NCI-H128 (cell line): ENCODE results near the gene PPP2R2D.

Experiments
- DNase-seq: peaks from one replicate; lab custom pipeline; 2025; ENCODE audit not compliant: unreplicated experiment; lab: John Stamatoyannopoulos, UW

PPP2R2D gene

DNA sequence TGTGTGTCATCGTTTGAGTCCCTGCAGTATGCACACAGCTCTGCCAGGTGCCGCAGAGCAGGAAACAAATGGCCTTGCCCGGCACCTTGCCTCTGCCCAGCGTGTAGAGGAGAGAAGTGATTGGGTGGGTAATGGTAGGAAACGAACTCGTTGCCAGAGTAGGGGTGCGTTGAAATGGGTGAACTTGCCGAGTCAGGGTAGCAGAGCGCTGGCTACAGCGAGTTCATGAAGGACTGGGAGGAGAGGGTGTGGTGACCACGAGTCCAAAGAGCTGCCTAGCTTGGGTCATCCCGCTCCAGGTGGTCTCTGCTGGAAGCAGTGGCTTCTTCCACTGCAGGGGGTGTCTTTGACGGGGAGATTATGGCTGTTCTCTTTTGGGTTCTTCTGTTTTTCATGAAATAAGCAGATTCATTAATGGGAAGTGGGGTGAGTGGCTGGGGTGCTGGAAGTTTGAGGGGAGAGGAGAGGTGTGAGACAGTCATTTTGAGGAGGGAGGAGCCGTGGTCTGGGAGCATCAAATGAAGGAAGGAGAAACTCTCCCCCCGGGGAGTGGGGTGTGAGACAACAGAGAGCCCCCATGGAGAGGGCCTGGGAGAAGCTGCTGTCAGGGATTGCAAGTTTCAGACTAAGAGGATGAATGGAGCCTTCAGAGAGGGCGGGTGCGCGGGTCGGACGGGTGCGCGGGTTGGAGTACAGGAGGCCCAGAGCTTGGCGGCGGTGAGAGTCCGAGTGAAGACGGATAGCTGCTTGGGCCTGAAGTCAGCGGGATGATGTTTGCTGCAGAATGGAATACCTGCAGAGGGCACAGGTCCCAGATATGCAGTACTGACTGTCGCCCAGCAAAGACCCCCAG, 26.2 kb downstream of the PPP2R2D start:
- no peak for DNase-seq

DNA sequence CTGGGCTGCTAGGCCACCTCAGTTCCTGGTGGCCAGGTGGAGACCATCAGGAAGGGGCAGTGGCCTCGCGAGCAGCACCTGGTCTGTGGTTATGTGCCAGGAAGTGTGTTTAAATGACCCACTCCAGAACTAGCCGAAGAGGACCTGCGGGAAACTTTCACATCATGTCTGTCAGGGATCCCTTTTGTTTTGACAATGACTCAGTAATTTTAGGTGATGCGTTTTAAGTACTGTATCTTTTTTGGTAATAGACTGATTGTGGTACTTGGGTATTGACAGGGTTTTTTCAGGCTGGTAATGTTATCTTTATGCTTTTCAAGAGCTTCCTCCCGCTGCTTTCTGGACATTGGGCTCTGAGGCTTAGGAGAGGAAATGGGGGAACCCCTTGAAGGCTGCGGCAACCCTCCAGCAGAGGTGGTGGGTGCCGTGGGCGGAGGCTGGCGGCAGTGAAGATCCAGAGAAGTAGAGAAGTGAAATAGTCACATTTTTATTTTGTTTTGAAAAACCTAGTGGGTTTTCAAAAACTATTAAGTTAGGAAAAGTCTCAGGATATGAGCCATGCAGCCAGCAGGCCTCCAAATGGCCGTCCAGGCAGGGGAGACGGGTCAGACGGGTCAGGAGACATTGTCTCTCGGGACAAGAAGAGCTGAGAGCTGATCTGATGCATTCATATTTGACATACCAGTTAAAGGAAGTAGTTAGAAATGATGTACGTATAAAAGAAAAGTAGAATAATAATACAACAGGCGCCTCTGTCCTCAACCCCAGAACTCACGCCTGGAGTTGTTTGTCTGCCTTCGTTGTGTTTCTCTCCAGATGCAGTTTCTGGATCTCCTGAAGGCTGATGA, 27.7 kb downstream of the PPP2R2D start:
- DNase-seq, result no peak

DNA sequence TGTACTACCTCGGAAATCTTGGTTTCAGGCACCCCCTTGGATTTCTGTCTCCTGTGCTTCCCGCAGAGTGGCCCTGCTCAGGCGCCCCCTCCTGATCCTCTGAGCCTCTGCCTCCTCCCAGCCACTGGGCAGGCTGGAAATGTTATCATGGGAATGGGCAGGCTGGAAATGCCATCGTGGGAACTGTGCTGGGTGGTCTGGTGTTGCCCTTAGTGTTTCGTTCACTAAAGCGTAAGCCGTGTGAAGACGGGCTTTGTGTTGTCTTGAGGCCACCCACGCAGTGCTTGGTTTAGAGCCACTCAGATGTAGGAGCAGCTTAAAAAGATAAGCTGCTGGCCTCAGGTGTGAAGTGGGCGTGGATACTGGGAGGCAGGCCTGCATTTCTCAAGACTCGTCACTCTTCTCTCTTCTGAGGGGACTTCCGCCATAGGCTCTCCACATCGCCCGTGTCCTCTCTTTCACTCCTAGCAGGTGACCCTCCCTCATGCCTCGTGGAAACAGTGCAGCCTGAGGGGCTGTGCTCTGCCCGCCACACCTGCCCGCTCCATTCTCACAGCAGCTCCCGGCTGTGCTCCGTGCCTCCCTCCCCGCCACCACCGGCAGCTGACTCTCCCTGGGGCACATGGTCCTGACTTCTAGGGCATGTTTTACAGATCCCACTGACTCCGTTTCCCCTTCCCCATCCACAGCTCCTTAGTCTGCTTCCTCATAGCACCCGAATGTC, 28.5 kb downstream of the PPP2R2D start:
- no peak for DNase-seq

GRCh38 chr10:131930150-131930549, 29.3 kb downstream of the PPP2R2D start:
- no peak for DNase-seq

DNA sequence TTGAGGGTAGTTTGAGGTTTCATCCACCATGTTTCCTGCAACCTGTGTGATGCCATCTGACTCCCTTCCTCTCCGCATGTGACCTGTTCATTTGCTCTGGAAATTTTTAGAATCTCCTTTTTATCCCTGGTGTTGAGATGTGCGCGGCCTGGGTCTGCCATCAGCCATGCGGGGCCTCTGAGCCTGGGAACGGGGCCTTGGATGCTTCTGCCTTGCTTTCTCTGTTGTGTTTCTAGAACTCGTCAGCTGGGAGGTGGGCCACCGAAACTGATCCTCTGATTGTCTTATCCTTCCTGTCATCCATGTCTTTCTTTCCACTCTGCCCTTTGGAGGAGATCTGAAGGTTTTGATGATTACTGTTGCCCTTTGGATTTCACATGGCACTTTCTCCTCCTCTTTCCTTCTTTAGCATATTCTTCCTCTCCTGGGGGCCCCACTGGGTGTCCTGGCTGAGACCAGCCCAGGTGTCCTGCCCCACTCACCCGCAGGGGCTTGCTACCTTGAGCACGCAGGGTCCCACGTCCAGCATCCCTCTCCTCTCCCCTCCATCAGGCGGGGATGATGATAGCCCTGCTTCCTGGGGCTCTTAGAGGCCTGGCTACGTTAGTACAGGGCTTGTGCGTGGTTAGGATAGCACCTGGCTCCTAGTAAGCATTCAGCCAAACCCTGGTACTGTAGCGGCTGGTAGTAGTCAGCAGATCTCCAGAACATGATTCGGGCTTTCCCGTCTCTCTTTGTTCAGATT, 29.9 kb downstream of the PPP2R2D start:
- no peak for DNase-seq

DNA sequence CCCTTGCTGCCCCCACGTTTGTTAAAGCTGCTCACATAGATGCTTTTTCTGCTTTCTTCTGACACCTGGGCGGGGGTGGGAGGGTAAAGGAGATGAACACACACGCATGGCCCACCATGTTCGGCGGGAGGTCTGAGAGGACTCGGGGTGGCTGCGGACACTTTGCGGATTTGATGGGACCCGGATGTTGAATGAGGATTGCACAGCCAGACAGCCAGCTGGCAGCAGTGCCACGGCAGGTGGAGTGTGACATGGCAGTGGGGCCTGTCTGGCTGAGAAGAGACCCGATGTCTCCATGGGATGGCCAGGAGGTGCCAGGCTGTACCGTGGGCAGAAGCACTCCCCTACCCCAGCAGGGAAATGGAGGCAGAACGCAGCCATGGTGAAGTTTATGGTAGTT, 31.2 kb downstream of the PPP2R2D start:
- DNase-seq, result no peak

DNA sequence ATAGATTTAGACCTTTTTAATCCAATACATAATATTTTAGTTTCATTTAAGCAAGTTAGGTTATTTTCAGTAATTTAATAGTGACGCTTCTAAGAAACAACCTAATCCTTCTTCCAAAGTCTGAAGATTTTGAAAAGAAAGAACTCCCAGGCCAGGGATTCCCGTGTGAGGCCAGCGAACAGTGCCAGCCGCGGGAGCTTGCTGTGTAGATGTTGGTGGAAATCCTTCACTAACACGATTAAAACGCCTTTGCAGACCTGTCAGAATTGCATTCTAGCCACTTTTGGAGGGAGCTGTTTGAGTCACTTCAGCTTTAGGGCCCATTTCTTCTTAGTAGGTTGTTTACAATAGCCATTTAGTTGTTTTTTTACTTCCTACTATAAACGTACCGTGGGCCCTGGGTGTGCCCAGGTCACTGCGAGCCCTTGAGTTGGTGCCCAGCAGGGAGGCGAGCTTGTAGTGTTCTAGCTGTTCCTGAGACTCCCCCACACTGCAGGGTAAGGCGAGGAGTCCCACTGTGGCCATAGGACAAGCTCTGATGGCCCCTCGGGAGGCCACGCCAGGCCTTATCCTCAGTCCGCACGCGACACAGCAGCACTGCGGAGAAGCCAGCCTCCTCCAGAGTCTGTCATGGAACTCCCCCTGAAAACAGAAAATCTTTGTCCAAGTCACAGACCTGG, 32.3 kb downstream of the PPP2R2D start:
- DNase-seq, result no peak

- DNase-seq, result no peak
Observed at GRCh38 chr10:131933696-131934086, 32.9 kb downstream of the PPP2R2D start.

GRCh38 chr10:131934769-131935168, 34.0 kb downstream of the PPP2R2D start:
- DNase-seq, result no peak

DNA sequence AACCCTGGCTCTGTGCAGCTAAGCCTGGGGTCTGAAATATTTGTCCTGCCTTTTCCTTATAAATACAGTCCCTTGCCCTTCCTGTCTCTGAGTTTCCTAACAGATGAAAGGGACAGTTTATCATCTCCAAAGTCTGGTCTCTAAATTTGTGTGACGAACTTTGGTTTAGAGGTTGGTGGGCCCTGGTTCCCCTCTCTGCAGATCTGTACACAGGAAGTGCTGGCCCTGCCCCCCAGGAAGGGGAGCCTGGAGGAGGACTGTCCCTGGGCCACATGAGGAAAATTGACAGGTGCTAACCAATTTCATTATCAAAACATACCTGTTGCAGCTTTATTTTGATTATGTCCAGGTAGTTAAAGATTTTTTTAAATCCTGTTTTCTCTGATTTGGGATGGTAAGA, 34.5 kb downstream of the PPP2R2D start:
- no peak for DNase-seq

GRCh38 chr10:131936294-131936693, 35.5 kb downstream of the PPP2R2D start:
- DNase-seq, result no peak

DNA sequence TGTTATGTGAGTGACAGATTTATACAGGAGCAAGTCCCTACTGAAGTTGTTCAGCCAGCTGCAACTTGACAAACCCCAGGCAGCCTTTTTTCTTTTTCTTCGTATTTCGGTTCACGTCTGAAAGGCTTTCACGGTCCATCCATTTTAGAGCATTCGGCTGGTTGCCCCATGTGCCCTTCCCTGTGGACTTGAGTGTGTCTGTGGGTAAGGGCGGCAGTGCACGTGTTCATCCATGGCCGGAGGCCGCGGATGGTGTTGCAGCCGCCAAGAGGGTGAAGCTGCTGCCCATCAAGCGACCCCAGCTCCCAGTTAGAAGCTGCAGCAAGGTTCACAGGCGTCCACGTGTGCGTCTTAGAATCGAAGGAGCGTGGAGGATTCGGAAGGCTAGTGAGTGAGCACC, 35.9 kb downstream of the PPP2R2D start:
- DNase-seq, result no peak

- DNase-seq, result no peak
Observed at GRCh38 chr10:131937836-131938235, 37.0 kb downstream of the PPP2R2D start.

- DNase-seq, result no peak
Observed at GRCh38 chr10:131938681-131939080, 37.9 kb downstream of the PPP2R2D start.

DNA sequence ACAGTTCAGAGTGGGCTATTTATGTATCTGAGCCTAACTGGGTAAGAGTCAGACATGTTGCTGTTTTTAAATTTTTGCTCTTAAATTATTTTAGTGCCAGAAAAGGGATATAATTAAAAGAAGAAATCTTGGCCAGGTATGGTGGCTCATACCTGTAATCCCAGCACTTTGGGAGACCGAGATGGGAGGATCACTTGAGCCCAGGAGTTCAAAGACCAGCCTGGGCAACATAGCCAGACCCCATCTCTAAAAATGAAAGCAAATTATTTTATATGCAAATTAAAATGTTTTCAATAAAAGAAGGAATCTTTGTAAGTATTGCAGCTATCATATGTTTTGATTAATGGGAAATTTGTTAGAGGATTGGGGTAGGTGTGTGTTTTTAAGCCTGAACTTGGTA, 41.6 kb downstream of the PPP2R2D start:
- no peak for DNase-seq

- no peak for DNase-seq
Observed at GRCh38 chr10:131943021-131943814, 42.4 kb downstream of the PPP2R2D start.

DNA sequence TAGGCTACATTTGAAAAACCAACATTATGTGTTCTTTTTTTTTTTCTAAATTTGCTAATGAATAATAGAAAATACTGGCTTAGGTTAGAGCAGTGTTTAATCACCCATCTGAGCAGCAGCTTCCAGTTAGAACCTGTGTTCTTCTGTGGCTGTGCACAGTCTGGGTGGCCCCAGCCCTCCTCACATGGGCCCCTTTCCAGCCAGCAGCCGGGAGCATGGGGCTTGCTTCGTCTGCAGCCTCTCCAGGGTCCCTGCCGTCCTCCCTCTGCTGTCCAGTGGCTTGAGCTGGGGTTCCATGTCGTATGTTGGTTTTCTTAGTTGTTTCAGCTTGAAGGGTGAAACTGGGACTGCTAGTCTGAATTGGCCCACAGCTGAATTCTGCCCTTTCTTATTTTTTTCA, 43.6 kb downstream of the PPP2R2D start:
- DNase-seq, result no peak

DNA sequence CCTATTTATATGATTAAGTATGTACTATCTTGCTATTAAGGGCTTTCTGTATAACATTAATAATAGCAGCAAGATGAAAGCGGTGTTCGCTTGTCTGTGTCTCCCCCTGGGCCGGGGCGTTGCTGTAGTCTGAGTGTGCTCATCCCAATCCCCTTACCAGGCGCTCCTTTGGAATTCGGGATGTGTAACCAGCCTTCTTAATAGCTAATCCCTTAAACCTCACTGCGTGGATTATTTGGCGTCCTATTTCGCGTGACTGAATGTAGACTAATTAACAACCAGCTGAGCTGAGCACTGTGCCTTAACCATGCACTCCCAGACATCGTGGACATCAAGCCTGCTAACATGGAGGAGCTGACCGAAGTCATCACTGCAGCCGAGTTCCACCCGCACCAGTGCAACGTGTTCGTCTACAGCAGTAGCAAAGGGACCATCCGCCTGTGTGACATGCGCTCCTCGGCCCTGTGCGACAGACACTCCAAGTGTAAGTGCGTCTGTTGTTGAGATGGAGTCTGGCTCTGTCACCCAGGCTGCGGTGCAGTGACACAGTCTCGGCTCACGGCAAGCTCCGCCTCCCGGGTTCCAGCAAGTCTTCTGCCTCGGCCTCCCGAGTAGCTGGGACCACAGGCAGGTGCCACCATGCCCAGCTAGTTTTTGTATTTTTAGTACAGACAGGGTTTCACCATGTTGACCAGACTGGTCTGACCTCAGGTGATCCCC, 44.3 kb downstream of the PPP2R2D start:
- no peak for DNase-seq

DNA sequence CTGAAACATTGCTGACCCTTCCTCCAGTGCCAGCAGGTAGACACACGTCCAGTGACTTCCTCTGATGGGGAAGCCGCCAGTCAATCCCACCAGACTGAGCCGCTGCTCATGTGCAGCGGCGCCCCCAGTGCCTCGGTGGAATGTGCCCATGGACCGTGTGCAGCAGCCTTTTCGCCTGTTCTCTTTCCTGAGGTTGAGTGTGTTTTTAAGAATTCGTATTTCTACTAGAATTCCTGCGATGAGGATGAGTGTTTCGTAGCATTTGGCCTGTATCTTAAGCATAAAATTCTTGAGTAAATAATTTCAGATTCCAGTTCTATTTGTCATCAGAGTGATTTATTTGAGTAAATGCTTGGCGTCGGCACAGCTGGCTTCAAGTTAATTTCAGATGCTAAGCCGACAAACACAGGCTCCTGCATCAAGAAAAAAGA, 45.5 kb downstream of the PPP2R2D start:
- DNase-seq, result no peak
